ENCODE data around the gene ZNF439. TPM values are rescaled to one million over a fixed set of nuclear protein-coding genes. Genes with fewer than 3 reads are reported as not detected.
"Not testable (repeated sequence)": the region's sequence is repeated elsewhere in the genome, so short reads cannot be mapped to it uniquely, and the experiment has no call there.

ZNF439 gene
- total RNA-seq, 3 donors from 2014 or later, result 5.1 to 20.8 (median 13.8) TPM

GRCh38 chr19:11833541-11833940, 15.0 kb upstream of the ZNF439 start:
- H3K27me3 ChIP-seq, result no peaks in the 10 kb centered on the region
- intact Hi-C loops (cut with DNase I; ENCODE audit: low total_unique reads), result no loop called here
- TF ChIP-seq CTCF (IDR thresholded peaks at IDR 0.05), result no peak
- DNase-seq (ENCODE audit: low spot score in 2 of 2), result no peak
- no peak overlapping the region for H3K27ac ChIP-seq
- H3K9me3 ChIP-seq, result peaks cover 44 to 71% of the 10 kb centered on the region in 2 donors
- H3K4me3 ChIP-seq, result no peak overlapping the region
- H3K36me3 ChIP-seq, result no peaks in the 10 kb centered on the region
- H3K4me1 ChIP-seq, result no peaks in the 10 kb centered on the region

DNA sequence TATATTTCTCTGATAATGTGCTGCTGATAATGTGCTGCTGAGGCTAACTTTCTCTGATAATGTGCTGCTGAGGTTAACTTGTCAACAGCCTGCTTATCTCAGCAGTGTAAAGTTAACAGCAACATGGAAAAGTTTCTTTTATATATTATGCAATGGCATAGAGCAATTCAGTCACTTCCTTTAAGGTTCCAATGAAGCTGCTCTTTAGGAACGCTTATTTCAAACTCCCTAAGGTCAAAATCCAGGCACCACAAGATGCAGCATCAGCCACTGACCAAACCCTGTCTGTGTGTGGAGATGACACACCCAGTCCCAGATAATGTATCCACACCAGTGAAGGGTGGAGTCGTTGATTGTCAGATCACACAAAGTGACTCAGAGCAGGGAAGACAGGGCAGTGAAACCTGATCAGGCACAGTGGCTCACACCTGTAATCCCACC, 12.9 kb upstream of the ZNF439 start:
- H3K4me1 ChIP-seq; H3K36me3 ChIP-seq; H3K27me3 ChIP-seq; H3K27ac ChIP-seq; DNase-seq (ENCODE audit: low spot score in 2 of 2); H3K4me3 ChIP-seq; intact Hi-C loops (cut with DNase I; ENCODE audit: low total_unique reads): not testable (repeated sequence)
- H3K9me3 ChIP-seq, result peaks cover 36 to 51% of the 10 kb centered on the region in 2 donors

GRCh38 chr19:11843722-11844121, 4.8 kb upstream of the ZNF439 start:
- no peak for DNase-seq (ENCODE audit: low spot score in 2 of 2)
- TF ChIP-seq POLR2AphosphoS5 (IDR thresholded peaks at IDR 0.05), result no peak
- H3K4me3 ChIP-seq, result no peak overlapping the region
- H3K36me3 ChIP-seq, result no peaks in the 10 kb centered on the region
- no peak overlapping the region for H3K27ac ChIP-seq
- no peaks in the 10 kb centered on the region for H3K27me3 ChIP-seq
- H3K4me1 ChIP-seq, result no peaks in the 10 kb centered on the region
- no peaks in the 10 kb centered on the region for H3K9me3 ChIP-seq
- intact Hi-C loops (cut with DNase I; ENCODE audit: low total_unique reads), result no loop called here

DNA sequence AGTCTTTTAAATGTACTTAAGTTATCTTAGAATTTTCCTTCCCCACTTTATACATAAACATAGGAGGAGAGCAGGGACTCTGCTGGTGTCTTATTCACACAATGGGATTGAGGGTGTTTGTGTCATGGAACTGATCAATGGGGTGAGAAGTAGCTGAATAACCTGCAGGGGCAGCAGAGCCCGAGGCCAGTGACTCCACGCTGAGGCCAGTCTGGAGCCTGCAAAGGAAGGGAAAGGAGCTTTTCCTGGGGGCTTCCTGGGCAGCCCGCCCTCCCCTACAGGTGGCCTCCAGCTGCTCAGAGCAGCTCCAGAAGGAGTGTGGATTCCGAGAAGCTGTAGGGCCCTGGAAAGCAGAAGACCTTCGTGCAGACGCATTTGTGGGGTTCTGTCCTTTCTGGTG, 911 bp upstream of the ZNF439 start:
- not testable (repeated sequence) for H3K4me1 ChIP-seq; DNase-seq (ENCODE audit: low spot score in 2 of 2); H3K9me3 ChIP-seq; H3K36me3 ChIP-seq; H3K4me3 ChIP-seq; H3K27ac ChIP-seq; H3K27me3 ChIP-seq
- intact Hi-C loops (cut with DNase I; ENCODE audit: low total_unique reads), result loop anchor here (1.0 kb wide), 1 partner anchor 32 kb away; no protein-coding TSS in a partner anchor

GRCh38 chr19:11848200-11848593, 329 bp upstream of the ZNF439 start:
- TF ChIP-seq POLR2AphosphoS5 (IDR thresholded peaks at IDR 0.05) (no peak), POLR2A (IDR thresholded peaks at IDR 0.05) (no peak), CTCF (IDR thresholded peaks at IDR 0.05) (no peak)
- Histone ChIP-seq H3K4me3 (peak overlapping the region; percentile 58 to 81 (median 71)), H3K27me3 (no peaks in the 10 kb centered on the region), H3K27ac (peak overlapping the region; percentile 72 to 77), H3K4me1 (no peaks in the 10 kb centered on the region), H3K9me3 (peaks cover 2 to 8% of the 10 kb centered on the region in 2 donors), H3K36me3 (no peaks in the 10 kb centered on the region)
- intact Hi-C loops (cut with DNase I; ENCODE audit: low total_unique reads), result no loop called here
- DNase-seq (ENCODE audit: low spot score in 2 of 2), result no peak

DNA sequence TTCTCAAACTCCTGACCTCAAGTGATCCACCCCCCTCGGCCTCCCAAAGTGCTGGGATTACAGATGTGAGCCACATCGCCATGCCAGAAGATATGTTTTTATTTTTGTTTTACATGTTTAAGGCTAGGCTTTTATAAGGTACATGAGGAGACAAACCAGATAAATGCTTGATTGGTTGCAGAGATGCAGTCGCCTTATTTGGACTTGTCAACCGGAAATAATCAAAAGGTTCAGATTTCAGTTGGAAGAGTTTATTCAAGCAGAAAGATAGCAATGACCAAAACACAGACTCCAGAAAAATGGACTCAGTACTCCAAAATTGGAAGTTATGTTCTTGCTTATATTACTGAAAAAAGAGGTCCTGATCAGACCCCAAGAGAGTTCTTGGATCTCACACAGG, 1.8 kb downstream of the ZNF439 start:
- H3K27ac ChIP-seq; intact Hi-C loops (cut with DNase I; ENCODE audit: low total_unique reads); H3K4me3 ChIP-seq; H3K36me3 ChIP-seq; H3K27me3 ChIP-seq; DNase-seq (ENCODE audit: low spot score in 2 of 2); H3K4me1 ChIP-seq: not testable (repeated sequence)
- H3K9me3 ChIP-seq, result peaks cover 5 to 15% of the 10 kb centered on the region in 2 donors

- intact Hi-C loops (cut with DNase I; ENCODE audit: low total_unique reads), result no loop called here
- H3K36me3 ChIP-seq, result no peaks in the 10 kb centered on the region
- no peak for DNase-seq (ENCODE audit: low spot score in 2 of 2)
- no peaks in the 10 kb centered on the region for H3K27me3 ChIP-seq
- no peak overlapping the region for H3K4me3 ChIP-seq
- H3K4me1 ChIP-seq, result no peaks in the 10 kb centered on the region
- H3K27ac ChIP-seq, result no peak overlapping the region
- H3K9me3 ChIP-seq, result peaks cover 10 to 36% of the 10 kb centered on the region in 2 donors
- TF ChIP-seq CTCF (IDR thresholded peaks at IDR 0.05) (no peak), POLR2A (IDR thresholded peaks at IDR 0.05) (no peak), POLR2AphosphoS5 (IDR thresholded peaks at IDR 0.05) (no peak)
These were observed 4.8 kb downstream of the ZNF439 start for GRCh38 chr19:11853358-11853757.

All from breast epithelium (tissue), 4 donors.